Fibroblast of pulmonary artery (primary cell): ENCODE data around the gene SIGLEC9.

Source experiments
- DNase-seq: peaks from one replicate; pipeline ENCODE4 v3.0.0-alpha.2; 2010; ENCODE audit warnings: low read depth
- H3K4me3 ChIP-seq: replicated peaks from 2 replicates; pipeline ENCODE4 v1.5.1; 2011; ENCODE audit warnings: low read depth, mild to moderate bottlenecking, control low read depth, low read length, moderate library complexity
- CTCF ChIP-seq: IDR thresholded peaks from 2 replicates; pipeline ENCODE4 v1.5.1; 2011; ENCODE audit warnings: mild to moderate bottlenecking, control low read depth, low read length, inconsistent platforms; ENCODE audit errors: missing control alignments

SIGLEC9 gene

DNA sequence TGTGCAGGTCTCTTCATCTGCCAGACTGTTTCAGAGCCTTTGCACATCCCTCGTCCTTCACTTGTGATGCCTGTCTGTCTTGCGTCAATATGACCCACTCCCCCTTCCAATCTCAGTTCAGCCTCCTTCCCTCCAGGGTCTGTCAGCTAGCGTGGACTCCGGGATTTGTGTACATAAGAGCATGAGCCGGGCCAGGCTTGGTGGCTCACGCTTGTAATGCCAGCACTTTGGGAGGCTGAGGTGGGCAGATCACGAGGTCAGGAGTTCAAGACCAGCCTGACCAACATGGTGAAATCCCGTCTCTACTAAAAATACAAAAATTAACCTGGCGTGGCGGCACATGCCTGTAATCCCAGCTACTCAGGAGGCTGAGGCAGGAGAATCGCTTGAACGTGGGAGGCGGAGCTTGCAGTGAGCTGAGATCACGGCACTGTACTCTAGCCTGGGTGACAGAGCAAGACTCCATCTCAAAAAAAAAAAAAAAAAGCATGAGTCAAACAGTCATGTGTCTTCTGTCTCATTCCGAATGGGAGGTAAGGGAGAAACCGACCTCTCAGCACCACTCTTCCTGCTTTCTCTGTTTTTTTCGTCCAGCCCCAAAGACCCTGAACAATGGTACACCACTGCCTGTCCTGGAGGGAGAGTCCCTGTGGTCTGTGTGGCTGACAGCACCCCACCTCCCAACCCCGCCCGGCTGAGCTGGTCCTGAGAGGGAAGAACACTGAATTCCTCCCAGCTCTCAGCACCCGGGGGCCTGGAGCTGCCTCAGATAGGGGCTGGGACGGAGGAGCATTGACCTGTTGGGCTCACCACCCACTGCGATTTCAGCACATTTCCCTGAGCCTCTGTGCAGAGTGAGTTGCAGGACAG, 2.4 kb upstream of the SIGLEC9 start:
- no peak for TF ChIP-seq CTCF
- peak overlapping the region; percentile 12 for H3K4me3 ChIP-seq
- DNase-seq, result peak; percentile 59

DNA sequence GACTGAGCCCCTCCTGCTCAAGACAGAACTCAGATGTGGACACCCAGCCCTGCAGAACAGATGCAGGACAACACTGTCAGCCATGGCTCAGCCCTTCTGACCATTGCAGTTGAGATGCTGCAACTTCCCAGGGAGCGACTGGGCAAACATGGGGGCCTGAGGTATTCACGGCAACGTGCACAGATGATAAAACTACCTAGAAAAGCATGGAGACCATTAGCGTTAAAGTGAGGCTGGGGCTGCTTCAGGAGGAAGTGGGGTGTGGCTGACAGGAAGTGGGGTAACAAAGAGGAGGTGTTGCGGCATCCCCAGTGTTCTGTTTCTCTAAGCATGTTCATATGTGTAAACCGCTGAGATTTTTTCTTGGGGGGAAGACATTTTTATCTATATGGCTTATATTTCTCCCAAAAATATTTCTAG, 1.3 kb upstream of the SIGLEC9 start:
- DNase-seq, result no peak
- TF ChIP-seq CTCF, result no peak
- no peak overlapping the region for H3K4me3 ChIP-seq

- no peak overlapping the region for H3K4me3 ChIP-seq
- DNase-seq, result no peak
- no peak for TF ChIP-seq CTCF
These were observed 904 bp upstream of the SIGLEC9 start for GRCh38 chr19:51123802-51124201.

- TF ChIP-seq CTCF, result no peak
- no peak for DNase-seq
- H3K4me3 ChIP-seq, result no peak overlapping the region
These were observed 490 bp upstream of the SIGLEC9 start for GRCh38 chr19:51124216-51124615.

DNA sequence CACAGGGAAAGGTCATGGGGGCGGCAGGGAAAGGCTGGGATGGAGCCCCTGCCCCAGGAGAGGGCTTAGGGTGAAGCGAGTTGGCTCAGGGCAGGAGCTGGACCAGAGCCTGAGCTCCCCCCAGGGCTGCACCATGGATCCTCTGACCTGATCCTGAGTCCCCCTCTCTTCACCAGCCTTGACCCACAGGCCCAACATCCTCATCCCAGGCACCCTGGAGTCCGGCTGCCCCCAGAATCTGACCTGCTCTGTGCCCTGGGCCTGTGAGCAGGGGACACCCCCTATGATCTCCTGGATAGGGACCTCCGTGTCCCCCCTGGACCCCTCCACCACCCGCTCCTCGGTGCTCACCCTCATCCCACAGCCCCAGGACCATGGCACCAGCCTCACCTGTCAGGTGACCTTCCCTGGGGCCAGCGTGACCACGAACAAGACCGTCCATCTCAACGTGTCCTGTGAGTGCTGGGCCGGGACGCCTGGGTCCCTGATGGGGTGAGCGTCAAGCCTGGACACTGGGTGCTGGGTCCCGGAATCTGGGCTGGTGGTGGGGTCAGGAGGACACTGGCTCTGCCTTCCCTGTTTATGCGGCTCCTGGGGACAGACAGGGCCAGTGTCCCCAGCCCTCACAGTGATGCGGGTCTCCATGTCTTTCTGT, 842 bp downstream of the SIGLEC9 start:
- TF ChIP-seq CTCF, result no peak
- no peak for DNase-seq
- H3K4me3 ChIP-seq, result no peak overlapping the region

DNA sequence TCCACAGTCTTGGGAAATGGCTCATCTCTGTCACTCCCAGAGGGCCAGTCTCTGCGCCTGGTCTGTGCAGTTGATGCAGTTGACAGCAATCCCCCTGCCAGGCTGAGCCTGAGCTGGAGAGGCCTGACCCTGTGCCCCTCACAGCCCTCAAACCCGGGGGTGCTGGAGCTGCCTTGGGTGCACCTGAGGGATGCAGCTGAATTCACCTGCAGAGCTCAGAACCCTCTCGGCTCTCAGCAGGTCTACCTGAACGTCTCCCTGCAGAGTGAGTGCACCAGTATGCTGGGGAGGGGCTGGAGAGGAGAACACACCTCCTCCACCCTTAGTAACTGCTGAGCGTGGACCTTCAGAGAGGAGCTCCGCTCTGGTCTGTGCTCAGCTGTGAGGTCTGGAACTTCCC, 2.3 kb downstream of the SIGLEC9 start:
- H3K4me3 ChIP-seq, result no peak overlapping the region
- no peak for TF ChIP-seq CTCF
- DNase-seq, result no peak

GRCh38 chr19:51127755-51128154, 3.0 kb downstream of the SIGLEC9 start:
- peak; percentile 86 for DNase-seq
- H3K4me3 ChIP-seq, result no peak overlapping the region
- no peak for TF ChIP-seq CTCF
